Measurements from ENCODE around the gene GPR39.

Gene GPR39

GRCh38 chr2:132598536-132598935, 181.9 kb downstream of the GPR39 start:
- H3K4me1 ChIP-seq (ENCODE audit: control insufficient read depth, low read length): no peaks in the 10 kb centered on the region
- no peaks in the 10 kb centered on the region for H3K36me3 ChIP-seq (ENCODE audit: control insufficient read depth, low read length)
- no peaks in the 10 kb centered on the region for H3K27me3 ChIP-seq (ENCODE audit: control insufficient read depth, low read length)
- H3K27ac ChIP-seq (ENCODE audit: low read depth, low read length): no peak overlapping the region
- no peak overlapping the region for H3K4me3 ChIP-seq (ENCODE audit: low read length)
- H3K9me3 ChIP-seq (ENCODE audit: control insufficient read depth, insufficient read depth, low read length): no peaks in the 10 kb centered on the region
- H3K9me2 ChIP-seq (replicated peaks; ENCODE audit: control insufficient read depth, low read length): no peaks in the 10 kb centered on the region
- H3F3A ChIP-seq (ENCODE audit: control insufficient read depth, insufficient read depth): no peaks in the 10 kb centered on the region
- TF ChIP-seq CTCF (IDR thresholded peaks at IDR 0.05; ENCODE audit: low read depth, low read length, poor library complexity, severe bottlenecking) (no peak), EZH2phosphoT487 (IDR thresholded peaks at IDR 0.05; ENCODE audit: borderline replicate concordance, low read length) (no peak)
- H3K4me2 ChIP-seq (ENCODE audit: low read length): no peak overlapping the region
- no peaks in the 10 kb centered on the region for H4K20me1 ChIP-seq (ENCODE audit: control insufficient read depth, insufficient read depth, low read depth, low read length)
- no peaks in the 10 kb centered on the region for H3K79me2 ChIP-seq (ENCODE audit: control insufficient read depth, low read length)

- Histone ChIP-seq H3K27ac (ENCODE audit: low read depth, low read length) (no peak overlapping the region), H3K36me3 (ENCODE audit: control insufficient read depth, low read length) (no peaks in the 10 kb centered on the region), H4K20me1 (ENCODE audit: control insufficient read depth, insufficient read depth, low read depth, low read length) (no peaks in the 10 kb centered on the region), H3K27me3 (ENCODE audit: control insufficient read depth, low read length) (no peaks in the 10 kb centered on the region), H3K9me2 (replicated peaks; ENCODE audit: control insufficient read depth, low read length) (no peaks in the 10 kb centered on the region), H3K4me2 (ENCODE audit: low read length) (no peak overlapping the region), H3F3A (ENCODE audit: control insufficient read depth, insufficient read depth) (no peaks in the 10 kb centered on the region), H3K9me3 (ENCODE audit: control insufficient read depth, insufficient read depth, low read length) (no peaks in the 10 kb centered on the region), H3K4me3 (ENCODE audit: low read length) (no peak overlapping the region), H3K79me2 (ENCODE audit: control insufficient read depth, low read length) (no peaks in the 10 kb centered on the region), H3K4me1 (ENCODE audit: control insufficient read depth, low read length) (no peaks in the 10 kb centered on the region)
- TF ChIP-seq CTCF (IDR thresholded peaks at IDR 0.05; ENCODE audit: low read depth, low read length, poor library complexity, severe bottlenecking): no peak
- no peak for TF ChIP-seq EZH2phosphoT487 (IDR thresholded peaks at IDR 0.05; ENCODE audit: borderline replicate concordance, low read length)
Measured at GRCh38 chr2:132599556-132599955, 183.0 kb downstream of the GPR39 start.

GRCh38 chr2:132604561-132604960, 188.0 kb downstream of the GPR39 start:
- Histone ChIP-seq H3K4me2 (ENCODE audit: low read length) (no peak overlapping the region), H4K20me1 (ENCODE audit: control insufficient read depth, insufficient read depth, low read depth, low read length) (no peaks in the 10 kb centered on the region), H3K27ac (ENCODE audit: low read depth, low read length) (no peak overlapping the region), H3K27me3 (ENCODE audit: control insufficient read depth, low read length) (no peaks in the 10 kb centered on the region), H3F3A (ENCODE audit: control insufficient read depth, insufficient read depth) (no peaks in the 10 kb centered on the region), H3K4me1 (ENCODE audit: control insufficient read depth, low read length) (no peaks in the 10 kb centered on the region), H3K4me3 (ENCODE audit: low read length) (no peak overlapping the region), H3K9me3 (ENCODE audit: control insufficient read depth, insufficient read depth, low read length) (no peaks in the 10 kb centered on the region), H3K36me3 (ENCODE audit: control insufficient read depth, low read length) (no peaks in the 10 kb centered on the region), H3K79me2 (ENCODE audit: control insufficient read depth, low read length) (no peaks in the 10 kb centered on the region), H3K9me2 (replicated peaks; ENCODE audit: control insufficient read depth, low read length) (no peaks in the 10 kb centered on the region)
- TF ChIP-seq CTCF (IDR thresholded peaks at IDR 0.05; ENCODE audit: low read depth, low read length, poor library complexity, severe bottlenecking) (no peak), EZH2phosphoT487 (IDR thresholded peaks at IDR 0.05; ENCODE audit: borderline replicate concordance, low read length) (no peak)
